Esophagus muscularis mucosa (tissue), 4 donors: ENCODE data around the gene UBQLNL. TPM values are rescaled to one million over a fixed set of nuclear protein-coding genes. Genes with fewer than 3 reads are reported as not detected.

ENCODE experiments used
- DNase-seq: peaks from one replicate; pipeline ENCODE4 v3.0.0-alpha.2; 2017; ENCODE audit errors: extremely low spot score
- H3K27ac ChIP-seq, 4 donors: fragments of 200-600 bp; sonication (generic); replicated peaks in 1 of 4; 1 replicate in 3 of 4; 2 replicates in 1 of 4; pipeline ENCODE4 v1.5.1; 2016 to 2019; ENCODE audit warnings: mild to moderate bottlenecking in 1 of 4
- H3K27me3 ChIP-seq, 4 donors: fragments of 200-600 bp; sonication (generic); one replicate each; pipeline versions ENCODE4 v1.5.1 to v1.6.0; 2016 to 2019
- H3K36me3 ChIP-seq, 4 donors: fragments of 200-600 bp; sonication (generic); one replicate each; pipeline ENCODE4 v1.5.1; 2016 to 2019
- H3K4me1 ChIP-seq, 4 donors: fragments of 200-600 bp; sonication (generic); one replicate each; pipeline ENCODE4 v1.5.1; 2016 to 2019
- H3K4me3 ChIP-seq, 4 donors: fragments of 200-600 bp; sonication (generic); 1 replicate in 2 of 4; 2 replicates in 2 of 4; pipeline ENCODE4 v1.5.1; 2016 to 2019; ENCODE audit warnings: mild to moderate bottlenecking in 4 of 4, moderate library complexity in 1 of 4
- H3K9me3 ChIP-seq, 4 donors: fragments of 200-600 bp; sonication (generic); 1 replicate in 3 of 4; 2 replicates in 1 of 4; pipeline ENCODE4 v1.5.1; 2016 to 2019
- CTCF ChIP-seq, 3 experiments: fragments of 200-600 bp in 2 of 3; fragments of 450-650 bp in 1 of 3; sonication (generic) in 2 of 3; IDR thresholded peaks; one replicate each; pipeline ENCODE4 v1.5.1; 2017 to 2019; ENCODE audit warnings: antibody characterized with exemption in 3 of 3, mild to moderate bottlenecking in 2 of 3, moderate library complexity in 1 of 3
- EP300 ChIP-seq: sonication (generic); formaldehyde crosslinking; IDR thresholded peaks from one replicate; pipeline ENCODE4 v1.6.1; 2017; ENCODE audit warnings: antibody characterized with exemption
- POLR2A ChIP-seq: fragments of 450-650 bp; IDR thresholded peaks from one replicate; pipeline ENCODE4 v1.6.1; 2017; ENCODE audit warnings: antibody characterized with exemption, moderate library complexity, mild to moderate bottlenecking, low read depth
- POLR2AphosphoS5 ChIP-seq, 2 donors: sonication (generic); formaldehyde crosslinking; IDR thresholded peaks; one replicate each; pipeline ENCODE4 v1.6.1; 2017; ENCODE audit warnings: antibody characterized with exemption in 2 of 2
- WGBS: methylation state at CpG from one replicate; pipeline ENCODE4 v1.1.5; 2018; 5-methylcytosine and 5-hydroxymethylcytosine counted together
- intact Hi-C: fragments of 100-400 bp; cut with DNase I; formaldehyde crosslinking; loops from one replicate; pipeline ENCODE4 v1.15.1; 2023
- total RNA-seq, 4 donors: library from RNA; depleted of rRNA; stranded (reverse); fragments of >200 nt; gene quantifications; one replicate each; pipeline versions ENCODE4 v1.1.0 to v1.2.1, GENCODE V29; 2016

UBQLNL gene
- total RNA-seq, 4 donors from 2014 or later, result 0.19 to 0.46 (median 0.42) TPM; not detected in 1

- Histone ChIP-seq H3K27me3 (no peaks in the 10 kb centered on the region), H3K36me3 (no peaks in the 10 kb centered on the region), H3K4me3 (no peak overlapping the region), H3K27ac (no peak overlapping the region), H3K4me1 (no peaks in the 10 kb centered on the region), H3K9me3 (no peaks in the 10 kb centered on the region)
- DNase-seq, result no peak
- TF ChIP-seq EP300 (no peak), POLR2AphosphoS5 (IDR thresholded peaks at IDR 0.05) (no peak), CTCF (IDR thresholded peaks at IDR 0.05) (no peak), POLR2A (no peak)
- 64% methylated on average over 5 of the region's 5 CpGs for WGBS
- intact Hi-C loops, result no loop called here
Measured at GRCh38 chr11:5550440-5551095, 34.1 kb upstream of the UBQLNL start.

GRCh38 chr11:5548440-5548839 lies 31.9 kb upstream of the UBQLNL start, which contains the start of gene OR52H1:
OR52H1 (minus strand) TSS chr11:5548540; CDS start chr11:5545505, 3,035 bp downstream.
- Histone ChIP-seq H3K36me3 (no peaks in the 10 kb centered on the region), H3K4me1 (no peaks in the 10 kb centered on the region), H3K4me3 (no peak within 1 kb of the TSS), H3K27ac (no peak within 1 kb of the TSS), H3K27me3 (no peaks in the 10 kb centered on the region), H3K9me3 (no peaks in the 10 kb centered on the region)
- DNase-seq, result no peak
- intact Hi-C loops, result no loop called here
- no peak for TF ChIP-seq CTCF (IDR thresholded peaks at IDR 0.05)
- no peak for TF ChIP-seq EP300
- TF ChIP-seq POLR2AphosphoS5 (IDR thresholded peaks at IDR 0.05), result no peak
- no peak for TF ChIP-seq POLR2A
- 50% methylated on average over 1 of the region's 1 CpG for WGBS

- no peak overlapping the region for H3K27ac ChIP-seq
- no peak for TF ChIP-seq POLR2A
- TF ChIP-seq EP300, result no peak
- intact Hi-C loops, result no loop called here
- no peaks in the 10 kb centered on the region for H3K9me3 ChIP-seq
- 90% methylated on average over 1 of the region's 1 CpG for WGBS
- no peaks in the 10 kb centered on the region for H3K27me3 ChIP-seq
- H3K4me1 ChIP-seq, result no peaks in the 10 kb centered on the region
- H3K36me3 ChIP-seq, result no peaks in the 10 kb centered on the region
- H3K4me3 ChIP-seq, result no peak overlapping the region
- DNase-seq, result no peak
Measured at GRCh38 chr11:5547982-5548381, 31.5 kb upstream of the UBQLNL start.

- Histone ChIP-seq H3K27ac (no peak overlapping the region), H3K4me1 (no peaks in the 10 kb centered on the region), H3K4me3 (no peak overlapping the region), H3K36me3 (no peaks in the 10 kb centered on the region), H3K9me3 (no peaks in the 10 kb centered on the region), H3K27me3 (no peaks in the 10 kb centered on the region)
- intact Hi-C loops, result no loop called here
- WGBS, result 76% methylated on average over 3 of the region's 3 CpGs
- TF ChIP-seq POLR2A, result no peak
- TF ChIP-seq POLR2AphosphoS5 (IDR thresholded peaks at IDR 0.05), result no peak
- TF ChIP-seq EP300, result no peak
- TF ChIP-seq CTCF (IDR thresholded peaks at IDR 0.05), result no peak
- no peak for DNase-seq
Measured at GRCh38 chr11:5546457-5546856, 30.0 kb upstream of the UBQLNL start.

- H3K36me3 ChIP-seq, result no peaks in the 10 kb centered on the region
- TF ChIP-seq POLR2AphosphoS5 (IDR thresholded peaks at IDR 0.05) (no peak), POLR2A (no peak), CTCF (IDR thresholded peaks at IDR 0.05) (no peak), EP300 (no peak)
- WGBS, result 15% methylated on average over 1 of the region's 1 CpG
- no peak overlapping the region for H3K4me3 ChIP-seq
- no peaks in the 10 kb centered on the region for H3K4me1 ChIP-seq
- H3K9me3 ChIP-seq, result no peaks in the 10 kb centered on the region
- intact Hi-C loops, result no loop called here
- H3K27me3 ChIP-seq, result no peaks in the 10 kb centered on the region
- H3K27ac ChIP-seq, result no peak overlapping the region
- DNase-seq, result no peak
Measured at GRCh38 chr11:5541427-5541826, 24.9 kb upstream of the UBQLNL start.
